CD14-positive monocyte (primary cell): ENCODE measurements around the gene OVCA2. TPM values are rescaled to one million over a fixed set of nuclear protein-coding genes. Genes with fewer than 3 reads are reported as not detected.

Source experiments
- DNase-seq, 3 donors: peaks; one replicate each; pipeline ENCODE4 v3.0.0-alpha.2; 2011 to 2022
- H2AFZ ChIP-seq: 2 replicates; pipeline ENCODE4 v1.6.0; 2012; ENCODE audit warnings: mild to moderate bottlenecking, low read depth, low read length, inconsistent platforms; ENCODE audit not compliant: insufficient read depth, poor library complexity, severe bottlenecking
- H3K27ac ChIP-seq, 2 donors: 1 replicate in 1 of 2; 2 replicates in 1 of 2; pipeline ENCODE4 v1.5.1; 2012 to 2013; ENCODE audit warnings: low read length in 2 of 2, control low read depth in 1 of 2, inconsistent platforms in 1 of 2, low read depth in 1 of 2, mild to moderate bottlenecking in 1 of 2
- H3K27me3 ChIP-seq, 2 donors: one replicate each; pipeline versions ENCODE4 v1.6.0 to v1.6.1; 2011 to 2013; ENCODE audit warnings: low read length in 2 of 2; ENCODE audit not compliant: control insufficient read depth in 2 of 2, insufficient read depth in 2 of 2
- H3K36me3 ChIP-seq, 2 donors: replicated peaks in 1 of 2; 1 replicate in 1 of 2; 2 replicates in 1 of 2; pipeline versions ENCODE4 v1.5.1 to v1.6.1; 2012 to 2013; ENCODE audit warnings: low read length in 2 of 2, control low read depth in 1 of 2, inconsistent platforms in 1 of 2, mild to moderate bottlenecking in 1 of 2; ENCODE audit not compliant: insufficient read depth in 2 of 2, control insufficient read depth in 1 of 2
- H3K4me1 ChIP-seq, 2 donors: 1 replicate in 1 of 2; 2 replicates in 1 of 2; pipeline versions ENCODE4 v1.5.1 to v1.6.1; 2012 to 2013; ENCODE audit warnings: low read length in 2 of 2, control low read depth in 1 of 2, inconsistent platforms in 1 of 2, mild to moderate bottlenecking in 1 of 2, moderate library complexity in 1 of 2; ENCODE audit not compliant: insufficient read depth in 2 of 2, control insufficient read depth in 1 of 2
- H3K4me2 ChIP-seq: replicated peaks from 2 replicates; pipeline ENCODE3; 2012; ENCODE audit warnings: low read length, moderate library complexity, mild to moderate bottlenecking; ENCODE audit not compliant: poor library complexity, severe bottlenecking; ENCODE audit errors: extremely low read depth
- H3K4me3 ChIP-seq, 3 experiments: fragments of 200-600 bp in 1 of 3; sonication (generic) in 1 of 3; replicated peaks in 1 of 3; 1 replicate in 2 of 3; 2 replicates in 1 of 3; pipeline ENCODE4 v1.5.1; 2011 to 2013; ENCODE audit warnings: low read length in 3 of 3, mild to moderate bottlenecking in 3 of 3, control low read depth in 2 of 3, low read depth in 2 of 3, inconsistent platforms in 1 of 3, moderate library complexity in 1 of 3
- H3K79me2 ChIP-seq: 2 replicates; pipeline ENCODE4 v1.6.0; 2012; ENCODE audit warnings: mild to moderate bottlenecking, control low read depth, inconsistent platforms, low read length, moderate library complexity; ENCODE audit not compliant: insufficient read depth
- H3K9ac ChIP-seq: 2 replicates; pipeline ENCODE4 v1.6.0; 2017; ENCODE audit warnings: low read length, mild to moderate bottlenecking; ENCODE audit not compliant: insufficient read depth, poor library complexity, severe bottlenecking
- H3K9me3 ChIP-seq, 2 donors: replicated peaks in 1 of 2; 1 replicate in 1 of 2; 2 replicates in 1 of 2; pipeline versions ENCODE4 v1.5.1 to v1.6.1; 2012 to 2013; ENCODE audit warnings: low read length in 2 of 2, control low read depth in 1 of 2; ENCODE audit not compliant: control insufficient read depth in 1 of 2, insufficient read depth in 1 of 2
- H4K20me1 ChIP-seq: 2 replicates; pipeline ENCODE4 v1.6.0; 2012; ENCODE audit warnings: mild to moderate bottlenecking, low read length, control low read depth, moderate library complexity; ENCODE audit not compliant: insufficient read depth
- H3K27ac Mint-ChIP-seq, 7 donors: one replicate each; pipeline ENCODE4 v1.8.0; 2020; ENCODE audit warnings: mild to moderate bottlenecking in 7 of 7, mixed read lengths in 7 of 7, moderate library complexity in 6 of 7, inconsistent platforms in 2 of 7
- H3K27me3 Mint-ChIP-seq, 3 donors: one replicate each; pipeline ENCODE4 v1.8.0; 2021 to 2022; ENCODE audit warnings: low read depth in 3 of 3, mild to moderate bottlenecking in 3 of 3, mixed read lengths in 3 of 3, moderate library complexity in 3 of 3, inconsistent platforms in 1 of 3
- H3K36me3 Mint-ChIP-seq, 2 donors: one replicate each; pipeline ENCODE4 v1.8.0; 2020; ENCODE audit warnings: mixed read lengths in 2 of 2, inconsistent platforms in 1 of 2, mild to moderate bottlenecking in 1 of 2
- H3K4me1 Mint-ChIP-seq: one replicate; pipeline ENCODE4 v1.8.0; 2020; ENCODE audit warnings: mild to moderate bottlenecking, mixed read lengths
- H3K4me3 Mint-ChIP-seq, 2 donors: one replicate each; pipeline ENCODE4 v1.8.0; 2020; ENCODE audit warnings: mild to moderate bottlenecking in 2 of 2, mixed read lengths in 2 of 2, moderate library complexity in 1 of 2
- H3K9me3 Mint-ChIP-seq, 7 donors: one replicate each; pipeline ENCODE4 v1.8.0; 2020 to 2022; ENCODE audit warnings: mixed read lengths in 7 of 7, mild to moderate bottlenecking in 6 of 7, moderate library complexity in 6 of 7, inconsistent platforms in 2 of 7
- CTCF ChIP-seq: fragments of 200-600 bp; IDR thresholded peaks from one replicate; pipeline ENCODE4 v1.8.0; 2022; ENCODE audit warnings: antibody characterized with exemption, mild to moderate bottlenecking
- WGBS: methylation state at CpG from one replicate; pipeline ENCODE4 v1.1.5; 2013; ENCODE audit warnings: missing lambda C conversion rate; ENCODE audit not compliant: insufficient coverage; 5-methylcytosine and 5-hydroxymethylcytosine counted together
- intact Hi-C, 2 donors: fragments of 100-400 bp; cut with micrococcal nuclease; formaldehyde crosslinking; loops; one replicate each; pipeline versions ENCODE4 v1.15.0 to v1.15.1; 2023
- polyA plus RNA-seq, 3 donors: library from polyadenylated mRNA; depleted of rRNA in 1 of 3; unstranded in 2 of 3; stranded (reverse) in 1 of 3; fragments of 300-500 nt in 2 of 3; fragments of >200 nt in 1 of 3; fragmentation: Illumina TruSeq in 2 of 3; gene quantifications; 1 replicate in 2 of 3; 2 replicates in 1 of 3; pipeline ENCODE4 v1.2.3, GENCODE V29; 2012 to 2021

OVCA2 gene
- polyA plus RNA-seq, 3 donors: 30.5 to 94.9 (median 69.1) TPM

- WGBS: 27% methylated on average over 16 of the region's 17 CpGs
- H3K27ac Mint-ChIP-seq: peak overlapping the region; percentile 76 to 98 (median 95)
- H3K79me2 ChIP-seq: peaks cover 16% of the 10 kb centered on the region
- no peak for DNase-seq
- peak overlapping the region; percentile 86 for H3K4me2 ChIP-seq
- H3K27me3 Mint-ChIP-seq: peaks cover 4 to 8% (median 6%) of the 10 kb centered on the region in 3 donors
- intact Hi-C loops: no loop called here
- H3K27me3 ChIP-seq: peaks cover 0 to 2% of the 10 kb centered on the region in 2 donors
- peaks cover 24 to 36% of the 10 kb centered on the region in 2 donors for H3K36me3 Mint-ChIP-seq
- peak overlapping the region; percentile 72 to 88 (median 79) for H3K4me3 ChIP-seq
- TF ChIP-seq CTCF: no peak
- peak overlapping the region; percentile 89 to 96 for H3K4me3 Mint-ChIP-seq
- H3K4me1 Mint-ChIP-seq: peaks cover 15% of the 10 kb centered on the region
- no peaks in the 10 kb centered on the region for H3K9me3 ChIP-seq
- peaks cover 4% of the 10 kb centered on the region for H4K20me1 ChIP-seq
- peaks cover 0 to 2% (median 0%) of the 10 kb centered on the region in 7 donors for H3K9me3 Mint-ChIP-seq
- peaks cover 8 to 24% of the 10 kb centered on the region in 2 donors for H3K36me3 ChIP-seq
- H3K9ac ChIP-seq: peak overlapping the region; percentile 87
- peaks cover 15 to 18% of the 10 kb centered on the region in 2 donors for H3K4me1 ChIP-seq
- H3K27ac ChIP-seq: peak overlapping the region; percentile 41 to 85
- peak overlapping the region; percentile 81 for H2AFZ ChIP-seq
Observed at GRCh38 chr17:2042390-2042847, 597 bp downstream of the OVCA2 start.

DNA sequence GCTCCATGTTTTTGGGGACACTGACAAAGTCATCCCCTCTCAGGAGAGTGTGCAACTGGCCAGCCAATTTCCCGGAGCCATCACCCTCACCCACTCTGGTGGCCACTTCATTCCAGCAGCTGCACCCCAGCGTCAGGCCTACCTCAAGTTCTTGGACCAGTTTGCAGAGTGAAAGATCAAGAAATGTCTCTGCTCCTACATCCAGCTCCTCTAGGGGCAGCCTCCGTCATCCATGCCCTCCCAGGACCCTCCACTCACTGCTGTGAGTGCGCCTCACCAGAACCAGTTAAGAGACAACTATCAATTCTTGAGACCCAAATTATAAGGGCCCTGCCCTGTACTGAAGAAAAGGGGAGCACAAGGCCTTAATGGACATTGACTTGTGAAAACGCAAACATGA, 1.1 kb downstream of the OVCA2 start:
- Histone ChIP-seq H2AFZ (peak overlapping the region; percentile 81), H4K20me1 (peaks cover 4% of the 10 kb centered on the region), H3K27ac (no peak overlapping the region), H3K79me2 (peaks cover 16% of the 10 kb centered on the region), H3K27me3 (peaks cover under 1 to 7% of the 10 kb centered on the region in 2 donors), H3K4me3 (peak overlapping the region in 1 of 3 experiments; percentile 88), H3K9ac (no peak overlapping the region), H3K4me2 (peak overlapping the region; percentile 86), H3K36me3 (peaks cover 8 to 21% of the 10 kb centered on the region in 2 donors), H3K4me1 (peaks cover 15 to 18% of the 10 kb centered on the region in 2 donors), H3K9me3 (no peaks in the 10 kb centered on the region)
- Mint-ChIP-seq H3K9me3 (peaks cover 0 to 2% (median 0%) of the 10 kb centered on the region in 7 donors), H3K4me1 (peaks cover 15% of the 10 kb centered on the region), H3K4me3 (peak overlapping the region; percentile 37 to 96), H3K27ac (peak overlapping the region in 6 of 7 donors; percentile 46 to 98 (median 90)), H3K36me3 (peaks cover 21 to 33% of the 10 kb centered on the region in 2 donors), H3K27me3 (peaks cover 9 to 13% (median 10%) of the 10 kb centered on the region in 3 donors)
- no peak for DNase-seq
- WGBS: 93% methylated on average over 3 of the region's 5 CpGs
- TF ChIP-seq CTCF: no peak
- intact Hi-C loops: no loop called here
